ENCODE measurements around the gene WDR36.

The WDR36 gene

DNA sequence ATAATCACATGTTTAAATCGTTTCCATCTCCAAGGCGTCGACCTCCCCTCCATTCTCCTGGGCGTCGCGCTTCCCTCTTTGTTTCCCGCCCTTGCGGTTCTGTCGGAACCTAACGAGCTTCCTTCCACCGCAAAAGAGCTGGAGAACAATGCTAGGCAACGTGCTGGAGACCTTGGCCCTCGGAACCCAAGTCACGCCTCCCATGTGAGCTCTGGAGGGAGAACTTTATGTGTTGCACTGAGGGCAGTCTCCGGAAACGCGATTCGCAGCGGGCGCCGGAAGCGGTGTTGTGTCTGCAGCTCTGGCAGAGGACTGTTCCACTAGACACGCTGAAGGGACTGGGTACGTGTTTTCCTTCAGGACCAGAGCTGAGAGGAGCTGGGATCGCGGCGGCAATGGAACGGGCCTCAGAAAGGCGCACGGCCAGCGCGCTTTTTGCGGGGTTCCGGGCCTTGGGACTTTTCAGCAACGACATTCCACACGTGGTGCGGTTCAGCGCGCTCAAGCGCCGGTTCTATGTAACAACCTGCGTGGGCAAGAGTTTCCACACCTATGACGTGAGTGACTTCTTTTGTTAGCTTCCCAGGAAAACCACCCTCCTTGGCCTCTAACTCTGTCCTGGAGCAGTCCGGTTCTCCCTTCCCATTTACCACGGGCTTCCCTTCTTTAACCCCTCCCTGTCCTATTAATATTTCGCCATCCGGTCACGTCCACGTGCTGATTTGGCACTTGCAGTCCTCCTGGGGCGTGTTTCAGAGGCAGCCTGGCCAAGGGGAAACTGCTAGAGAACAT is at the start of gene WDR36:
Gene WDR36 (plus strand): TSS at position 287 of the 792 bp plus-strand sequence. CDS start 109 bp downstream, at position 396.
- DNase-seq: peak; percentile 94

DNA sequence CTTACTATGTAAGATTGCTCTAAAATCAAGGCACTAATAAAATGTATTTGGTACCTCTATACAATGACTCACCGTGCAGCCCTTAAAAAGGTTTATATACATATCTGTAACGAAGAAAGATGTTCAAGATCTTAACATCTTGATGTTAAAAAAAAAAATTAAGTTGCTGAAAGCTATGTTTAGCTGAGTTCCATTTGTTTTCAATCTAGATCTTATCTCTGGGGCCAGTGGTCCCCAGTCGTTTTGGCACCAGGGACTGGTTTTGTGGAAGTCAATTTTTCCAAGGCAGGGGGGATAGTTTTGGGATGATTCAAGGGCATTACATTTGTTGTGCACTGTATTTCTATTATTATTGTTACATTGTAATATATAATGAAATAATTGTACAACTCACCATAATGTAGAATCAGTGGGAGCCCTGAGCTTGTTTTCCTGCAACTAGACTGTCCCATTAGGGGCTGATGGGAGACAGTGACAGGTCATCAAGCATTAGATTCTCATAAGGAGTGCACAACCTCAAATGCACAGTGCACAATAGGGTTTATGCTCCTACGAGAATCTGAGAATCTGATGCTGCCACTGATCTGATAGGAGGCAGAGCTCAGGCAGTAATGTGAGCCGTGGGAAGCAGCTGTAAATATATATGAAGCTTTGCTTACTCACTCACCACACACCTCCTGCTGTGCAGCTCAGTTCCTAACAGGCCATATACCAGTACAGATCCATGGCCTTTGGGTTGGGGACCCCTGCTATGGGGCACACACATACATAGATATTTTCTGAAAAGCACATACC is 48.2 kb upstream of the WDR36 start:
- DNase-seq: peak; percentile 50

DNA sequence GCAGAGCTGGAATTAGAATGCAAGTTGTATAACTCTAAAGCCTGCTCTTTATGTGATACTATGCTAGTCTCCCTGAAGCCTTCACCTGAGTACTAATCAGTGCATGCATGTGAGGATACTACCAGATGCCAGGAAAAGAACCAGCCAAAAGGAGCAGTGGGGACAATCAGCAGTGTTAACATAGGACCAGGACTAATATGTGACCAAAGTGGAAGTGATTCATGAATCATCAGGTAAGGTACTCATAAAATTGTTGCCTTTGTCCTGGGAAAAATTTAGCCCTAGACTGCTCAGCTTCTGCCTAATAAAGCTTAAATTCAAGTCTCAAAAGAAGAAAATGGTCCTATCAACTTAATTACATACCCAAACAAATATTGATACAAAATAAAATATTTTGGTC is 34.1 kb upstream of the WDR36 start:
- DNase-seq: no peak

DNA sequence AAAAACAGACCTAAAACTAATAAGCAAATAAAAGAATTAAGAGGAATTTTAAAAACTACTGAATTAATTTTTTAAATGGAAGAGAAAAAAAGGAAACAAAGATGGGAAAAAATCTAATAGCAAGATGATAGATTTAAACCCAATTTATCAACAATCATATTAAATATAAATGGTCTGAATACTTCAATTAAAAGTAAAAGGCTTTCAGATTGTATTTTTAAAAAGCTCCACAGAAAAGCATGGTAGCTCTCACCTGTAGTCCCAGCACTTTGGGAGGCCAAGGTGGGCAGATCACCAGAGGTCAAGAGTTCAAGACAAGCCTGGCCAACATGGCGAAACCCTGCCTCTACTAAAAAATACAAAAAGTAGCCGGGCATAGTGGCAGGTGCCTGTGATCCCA is 32.0 kb upstream of the WDR36 start:
- no peak for DNase-seq

DNA sequence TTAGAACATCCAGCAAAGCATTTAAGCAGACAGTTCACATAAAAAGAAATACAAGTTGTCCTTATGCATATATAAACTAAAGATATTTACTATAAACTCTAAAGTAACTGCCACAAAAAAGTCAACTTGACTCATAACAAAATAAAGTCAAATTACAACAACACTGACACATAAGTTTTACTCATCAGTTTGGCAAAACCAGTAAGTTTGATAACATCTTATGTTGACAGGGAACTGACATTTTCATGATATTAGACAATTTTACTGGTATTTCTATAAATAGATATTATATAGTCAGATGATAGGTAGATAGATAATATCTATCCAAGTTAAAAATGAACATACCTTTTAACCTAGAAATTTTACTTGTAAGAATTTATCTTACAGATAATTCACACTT is 30.5 kb upstream of the WDR36 start:
- no peak for DNase-seq

DNA sequence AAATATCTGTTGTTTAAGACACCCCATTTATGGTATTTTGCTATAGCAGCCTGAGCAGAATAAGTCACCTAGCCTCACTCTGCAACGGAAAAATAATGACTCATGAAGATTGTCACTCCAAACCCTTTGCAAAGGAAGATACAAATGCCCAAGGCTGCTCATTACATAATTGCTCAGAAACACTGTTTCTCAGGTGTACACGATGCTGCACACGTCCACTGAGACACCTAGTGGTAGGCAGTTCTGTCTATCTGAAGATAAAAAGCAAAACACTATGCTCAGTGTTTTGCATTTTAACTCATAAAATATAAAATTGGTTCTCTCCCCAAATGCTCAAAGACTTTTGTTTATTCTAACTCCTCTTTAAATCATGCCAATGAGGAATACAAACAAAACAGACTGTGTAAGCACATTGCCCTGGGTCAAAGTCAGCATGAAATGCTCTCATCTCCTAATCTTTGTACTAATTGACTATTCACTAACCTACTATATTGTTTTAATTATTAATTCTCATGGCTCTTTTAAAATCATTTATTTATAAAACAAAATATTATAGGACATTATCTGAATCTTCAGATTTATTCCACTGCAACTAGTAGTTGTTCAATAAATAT is 28.3 kb upstream of the WDR36 start:
- DNase-seq: no peak

DNA sequence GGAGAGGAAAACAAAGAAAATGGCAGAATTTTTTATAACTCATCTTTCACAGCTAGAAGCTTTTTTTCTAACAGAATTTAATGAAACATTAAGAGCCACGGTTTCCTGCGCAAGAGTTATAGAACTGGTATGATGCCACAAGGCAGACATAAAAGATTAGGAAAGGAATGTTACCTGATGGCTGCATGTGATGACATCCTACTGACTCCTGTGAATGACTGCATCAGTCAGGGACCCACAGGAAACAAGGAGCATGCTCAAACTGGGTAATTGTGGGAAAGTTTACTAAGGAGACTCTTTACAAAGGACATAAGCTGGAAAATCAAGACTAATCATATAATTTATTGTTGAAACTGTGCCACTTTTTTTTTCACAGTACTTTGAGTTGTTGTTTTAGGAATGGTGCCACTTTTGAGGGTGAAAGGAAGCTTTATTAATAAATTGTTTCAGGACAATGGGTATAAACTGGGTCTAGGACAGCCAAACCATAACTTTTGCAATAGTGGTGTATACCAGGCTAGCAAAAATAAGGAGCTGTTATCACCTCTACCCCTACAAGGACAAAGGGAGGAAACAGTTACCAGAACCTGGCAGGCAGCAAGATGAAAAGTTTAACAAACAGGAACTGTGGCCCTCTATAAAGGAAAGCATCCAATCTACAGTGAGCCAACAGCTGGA is 25.7 kb upstream of the WDR36 start:
- no peak for DNase-seq

DNA sequence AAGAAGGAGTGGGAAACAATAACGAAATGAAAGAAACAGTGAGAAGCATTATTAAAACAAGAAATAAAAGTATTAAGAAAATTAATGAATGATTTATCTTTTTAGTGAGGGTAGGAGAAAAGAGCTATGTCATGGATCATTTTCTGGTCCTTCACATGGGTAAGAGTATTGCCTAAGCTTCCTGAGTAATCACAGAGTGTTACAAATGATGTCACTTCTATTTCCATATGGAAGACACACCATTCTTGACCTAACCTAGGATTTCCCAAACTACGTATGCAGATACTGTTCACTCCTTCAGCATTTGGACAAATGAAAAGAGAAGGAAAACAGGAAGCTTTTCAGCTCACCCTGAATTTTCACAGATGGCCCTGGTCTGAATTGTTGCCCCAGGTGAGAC is 23.9 kb upstream of the WDR36 start:
- no peak for DNase-seq

DNA sequence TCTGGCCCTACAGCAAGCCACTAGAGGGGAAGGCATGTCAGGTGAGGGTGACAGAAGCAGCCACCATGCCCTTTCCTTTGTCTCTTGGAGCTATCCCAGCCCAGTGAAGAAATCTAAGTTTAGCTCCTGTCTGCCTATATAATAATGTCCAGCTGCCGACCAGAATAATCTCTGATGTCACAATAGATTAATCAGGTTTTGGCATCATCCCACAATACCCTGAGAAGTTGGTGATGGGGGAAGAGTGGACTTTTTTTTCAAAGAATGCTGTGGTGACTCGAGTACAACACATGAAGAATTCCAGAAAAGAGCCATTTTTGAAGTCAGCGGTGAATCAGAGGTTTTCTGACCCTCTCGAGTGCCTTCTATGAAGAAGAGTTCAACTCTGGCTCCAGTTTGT is 22.3 kb upstream of the WDR36 start:
- DNase-seq: peak; percentile 85

DNA sequence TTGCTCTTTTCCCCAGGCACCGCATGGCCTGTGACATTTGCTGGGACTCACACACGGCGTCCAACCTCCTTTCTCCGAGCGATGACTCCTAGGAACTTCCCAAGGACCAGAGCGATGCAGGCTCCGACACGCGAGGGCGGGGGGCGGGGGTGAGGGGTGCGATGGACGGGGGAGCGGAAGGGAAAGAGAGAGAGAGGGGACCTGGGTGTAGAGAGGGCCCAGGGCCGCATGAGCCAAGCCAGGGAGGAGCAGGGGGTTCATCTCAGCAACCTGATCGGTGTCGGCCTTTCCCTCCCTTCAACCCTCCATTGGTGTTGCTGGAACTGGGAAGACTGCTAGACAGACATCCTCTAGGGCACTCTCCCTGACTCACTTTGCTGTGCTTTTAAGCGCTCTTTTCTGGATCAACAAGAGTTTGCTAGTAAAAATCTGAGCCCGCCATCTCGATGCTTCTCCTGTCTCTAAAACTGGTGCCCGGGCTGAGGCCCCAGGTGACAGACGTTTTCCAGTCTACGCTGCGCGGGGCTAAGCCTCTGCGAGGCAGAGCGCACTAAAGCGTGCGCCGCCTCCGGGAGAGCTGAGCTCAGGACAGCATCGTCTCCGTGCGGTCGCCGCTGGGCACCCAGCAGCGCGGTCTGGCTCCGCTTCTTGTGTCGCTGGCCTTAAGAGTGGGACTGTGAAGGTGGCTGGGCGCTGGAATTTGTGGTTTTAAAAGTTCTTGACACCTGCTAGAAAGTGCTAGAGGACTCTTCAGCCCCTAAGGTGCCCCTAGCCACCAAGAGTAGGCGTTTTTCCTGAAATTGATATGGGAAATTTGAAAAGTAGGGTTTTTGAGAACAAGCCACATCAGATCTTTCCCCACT is 21.6 kb upstream of the WDR36 start:
- peak; percentile 36 for DNase-seq

DNA sequence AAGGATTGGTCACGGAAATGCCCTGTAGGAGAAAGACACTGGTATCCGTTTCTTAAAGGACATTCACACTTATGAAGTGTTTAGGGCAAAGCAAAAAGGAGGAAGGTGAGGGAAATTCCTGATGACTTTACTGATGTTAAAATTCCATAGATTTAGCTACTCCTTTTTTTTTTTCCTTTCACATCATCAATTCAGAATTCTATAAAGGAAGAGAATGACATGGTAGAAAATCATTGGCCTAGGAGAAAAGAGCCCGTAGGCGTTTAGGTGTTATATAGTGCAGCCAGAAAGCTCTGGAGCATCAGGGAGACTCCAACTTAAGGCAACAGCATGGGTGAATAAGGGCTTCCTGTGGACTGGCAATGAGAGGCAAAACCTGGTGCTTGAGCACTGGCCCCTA is 20.7 kb upstream of the WDR36 start, which contains the start of gene TSLP:
Gene TSLP (plus strand): TSS at position 301 of the 400 bp plus-strand sequence. CDS start 178 bp downstream, outside the sequence.
- no peak for DNase-seq

DNA sequence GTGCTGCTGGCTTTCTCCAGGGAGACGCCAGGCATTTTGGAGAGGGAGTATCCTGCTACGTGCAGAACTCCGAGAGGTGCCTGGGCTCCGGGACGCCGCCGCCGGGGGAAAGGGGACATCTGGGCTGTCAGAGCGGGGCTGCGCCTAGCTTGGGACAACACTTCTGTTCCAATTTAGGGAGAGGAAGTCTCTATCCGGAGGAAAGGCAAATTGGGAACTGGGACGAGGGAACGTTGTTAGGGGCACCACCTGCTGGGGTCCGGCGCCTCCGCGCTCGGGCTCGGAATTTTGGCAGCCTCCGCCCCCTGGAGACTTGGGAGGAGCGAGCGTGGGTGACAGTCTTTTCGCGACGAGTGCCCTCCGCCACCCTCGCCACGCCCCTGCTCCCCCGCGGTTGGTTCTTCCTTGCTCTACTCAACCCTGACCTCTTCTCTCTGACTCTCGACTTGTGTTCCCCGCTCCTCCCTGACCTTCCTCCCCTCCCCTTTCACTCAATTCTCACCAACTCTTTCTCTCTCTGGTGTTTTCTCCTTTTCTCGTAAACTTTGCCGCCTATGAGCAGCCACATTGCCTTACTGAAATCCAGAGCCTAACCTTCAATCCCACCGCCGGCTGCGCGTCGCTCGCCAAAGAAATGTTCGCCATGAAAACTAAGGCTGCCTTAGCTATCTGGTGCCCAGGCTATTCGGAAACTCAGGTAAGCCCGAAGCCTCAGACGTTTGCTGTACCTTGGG is 19.0 kb upstream of the WDR36 start:
- DNase-seq: peak; percentile 21

DNA sequence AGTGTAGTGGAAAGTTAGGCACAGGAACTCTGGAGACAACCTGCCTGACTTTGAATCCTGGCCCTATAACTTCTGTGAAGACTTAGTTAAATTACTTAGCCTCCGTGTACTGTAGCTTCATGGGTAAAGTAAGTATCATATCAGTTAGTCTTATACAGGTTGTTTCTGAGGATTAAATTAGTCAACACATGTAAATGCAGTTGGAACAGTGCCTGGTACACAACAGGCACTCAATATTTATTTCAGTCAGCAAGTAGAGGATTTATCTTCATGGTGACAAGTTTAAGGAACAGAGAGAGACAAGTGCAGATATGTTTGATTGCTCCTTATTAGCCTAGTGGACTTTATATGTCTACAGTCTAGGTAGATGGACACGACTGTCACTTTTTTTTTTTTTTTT is 17.9 kb upstream of the WDR36 start:
- no peak for DNase-seq

DNA sequence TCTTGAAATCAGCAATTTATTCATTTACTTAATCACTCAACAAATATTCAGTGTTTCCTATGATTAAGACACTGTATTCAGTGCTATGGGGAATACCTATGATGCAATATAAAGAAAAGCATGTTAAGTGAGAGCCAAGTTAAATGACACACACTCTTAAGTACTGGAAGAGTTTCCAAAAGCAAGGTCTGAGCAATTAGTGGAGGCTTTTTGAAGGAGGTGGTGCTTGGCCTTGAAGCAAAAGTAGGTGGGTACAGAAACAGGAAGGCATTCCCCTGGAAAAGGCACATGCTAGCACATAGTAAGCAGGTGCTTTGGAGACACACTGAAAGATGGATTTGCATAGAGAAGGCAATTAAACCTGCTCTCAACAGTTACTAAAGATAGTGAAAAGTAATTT is 16.6 kb upstream of the WDR36 start:
- peak; percentile 93 for DNase-seq

DNA sequence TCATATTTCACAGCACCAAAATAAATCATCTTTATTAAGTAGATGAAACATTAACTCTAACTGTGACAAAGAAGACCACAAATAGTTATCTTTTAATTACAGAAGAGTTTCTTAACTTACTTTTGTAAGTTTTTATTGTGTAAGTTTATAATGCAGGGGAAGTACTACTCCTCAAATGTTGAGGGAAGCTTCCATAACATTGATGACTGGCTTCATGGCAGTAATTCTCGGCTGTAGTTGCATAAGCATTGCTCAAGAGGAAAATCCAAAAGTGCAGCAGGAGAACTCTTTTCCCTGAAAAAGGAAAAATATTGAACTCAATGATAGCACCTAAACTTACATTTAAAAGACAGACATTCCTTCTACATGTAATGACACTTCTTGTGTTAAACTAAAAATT is 16.1 kb upstream of the WDR36 start:
- DNase-seq: no peak

DNA sequence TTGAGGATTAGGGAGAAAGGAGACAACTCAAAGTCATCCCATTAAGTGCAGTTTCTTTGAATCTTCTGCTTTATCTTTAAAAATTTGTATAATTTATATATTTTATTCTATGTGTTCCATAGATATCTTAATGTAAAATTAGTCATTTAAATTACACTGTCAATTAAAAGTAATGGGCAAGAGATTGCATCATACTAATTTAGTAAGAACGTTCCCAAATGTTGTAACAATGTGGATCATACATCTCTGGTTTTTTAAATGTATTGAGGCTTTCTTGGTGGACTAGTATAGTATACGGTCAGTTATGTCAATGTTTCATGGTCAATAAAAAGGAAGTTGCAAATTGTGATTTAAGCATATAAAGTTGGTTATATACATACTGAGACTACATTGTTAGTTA is 14.5 kb upstream of the WDR36 start:
- DNase-seq: no peak

DNA sequence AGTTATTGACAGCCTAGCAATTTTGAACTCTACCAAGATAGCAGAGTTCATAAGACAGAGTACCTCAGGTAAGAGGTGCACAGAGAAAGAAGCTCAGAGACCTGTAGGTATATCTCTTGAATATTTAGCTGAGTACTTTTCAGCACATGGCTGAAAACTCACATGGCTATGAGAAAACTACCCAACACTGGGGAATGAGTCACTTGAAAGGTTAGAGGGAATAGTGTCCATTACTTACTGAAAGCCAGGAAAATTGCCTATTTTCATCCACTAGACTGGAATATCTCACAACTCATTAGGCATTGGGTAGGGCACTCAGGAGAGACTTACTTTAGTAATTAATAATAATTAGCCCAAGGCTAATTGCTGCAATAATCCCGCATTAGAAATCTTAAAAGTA is 12.3 kb upstream of the WDR36 start:
- DNase-seq: no peak

DNA sequence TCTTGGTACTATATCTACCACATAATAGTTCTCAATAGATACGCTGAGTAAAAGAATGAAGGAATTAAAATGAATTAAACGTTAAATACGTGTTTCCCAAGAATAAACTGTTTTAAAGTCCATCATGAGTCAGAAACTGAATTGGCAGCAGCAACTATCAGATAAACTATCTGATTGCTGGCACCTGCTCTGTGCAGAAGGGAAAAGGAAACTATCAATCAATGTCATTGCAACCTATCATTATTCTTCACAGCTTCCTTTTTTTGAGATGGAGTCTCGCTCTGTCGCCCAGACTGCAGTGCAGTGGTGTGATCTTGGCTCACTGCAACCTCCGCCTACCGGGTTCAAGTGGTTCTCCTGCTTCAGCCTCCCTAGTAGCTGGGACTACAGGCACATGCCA is 8.8 kb upstream of the WDR36 start:
- DNase-seq: no peak

DNA sequence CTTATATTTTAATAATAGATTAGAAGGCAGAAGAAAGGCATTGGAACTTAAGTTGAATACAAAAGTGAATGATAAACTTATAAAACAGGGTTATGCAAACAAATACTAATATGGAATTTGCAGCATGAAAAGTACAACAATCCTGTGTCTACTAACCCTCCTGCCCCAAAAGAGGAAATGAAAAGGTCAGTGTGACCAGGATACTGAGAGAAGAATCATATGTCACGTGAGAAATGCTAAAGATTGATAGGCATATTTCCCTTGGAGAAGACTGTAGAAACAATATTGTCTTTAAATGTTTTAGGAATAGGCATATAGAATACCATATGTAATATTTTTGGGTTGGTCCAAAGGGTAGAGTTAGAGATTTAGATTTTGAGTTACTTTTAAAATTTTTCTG is 3.8 kb downstream of the WDR36 start:
- DNase-seq: no peak

DNA sequence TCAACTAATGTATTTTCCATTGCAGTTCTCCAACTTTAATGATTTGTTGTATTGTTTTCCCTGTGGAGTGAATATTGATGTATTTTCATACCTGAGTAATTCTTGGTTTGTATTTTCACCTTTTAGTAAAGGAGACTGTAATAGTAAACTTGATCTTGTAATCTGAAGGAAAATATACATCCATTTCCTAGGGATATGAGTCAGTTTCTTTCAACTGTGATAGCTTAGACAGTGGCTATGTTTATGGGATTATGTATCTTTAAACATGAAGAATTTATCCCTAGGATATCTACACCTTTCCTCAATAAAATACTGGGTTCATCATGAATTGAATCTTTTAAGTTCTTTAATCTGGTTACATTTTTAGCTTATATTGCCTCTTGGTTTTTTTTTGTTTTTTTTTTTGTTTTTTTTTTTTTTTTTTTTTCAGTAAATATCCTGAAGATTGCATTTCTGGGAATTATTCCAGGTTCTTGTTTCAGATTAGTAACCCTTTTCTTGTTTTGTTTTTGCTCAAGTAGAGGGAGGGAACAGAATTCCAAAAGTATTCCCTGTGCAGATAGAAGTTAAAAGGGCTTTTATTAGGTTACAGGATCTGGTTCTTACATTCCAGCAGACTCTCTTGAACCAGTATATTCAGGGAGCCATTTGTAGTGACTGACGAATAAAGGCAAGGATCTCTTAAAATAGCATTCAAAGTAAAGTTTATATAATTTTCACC is 7.1 kb downstream of the WDR36 start:
- DNase-seq: peak; percentile 5

Data from fibroblast of skin of right biceps (primary cell).